Activated CD4-positive, alpha-beta T cell treated with anti-CD3 and anti-CD28 coated beads, Interleukin-2, Interleukin-6, amounts not matched to agents 100 ng/mL and 50 ng/mL, durations not matched to agents 16 hours and 8 hours (primary cell): ENCODE measurements around the gene FAM210A.

Experiments used
- DNase-seq: peaks from one replicate; pipeline ENCODE4 v3.0.0-alpha.2; 2020

The FAM210A gene

DNA sequence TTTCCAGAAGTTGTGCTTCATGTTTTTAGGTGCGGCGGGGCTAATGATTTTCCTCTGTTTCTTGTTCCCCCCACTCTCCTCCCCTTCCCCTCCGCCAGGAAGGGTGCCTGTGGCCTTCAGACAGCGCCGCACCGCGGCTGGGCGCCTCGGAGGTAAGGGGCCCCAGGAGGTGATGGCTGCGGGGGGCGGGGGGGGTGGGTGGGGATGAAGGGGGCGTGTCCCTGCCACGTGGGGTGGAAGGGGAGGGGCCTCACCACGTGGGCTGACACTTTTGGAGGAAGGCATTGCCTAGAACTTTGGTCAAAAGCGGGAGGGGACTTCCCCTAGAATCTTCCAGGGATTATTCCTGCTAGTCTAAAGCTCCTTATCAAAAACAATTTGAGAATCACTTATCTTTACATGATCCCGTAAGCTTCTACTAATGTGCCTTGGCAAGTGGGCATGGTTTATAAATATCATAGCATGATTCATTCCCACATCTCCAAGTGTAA is 83.1 kb downstream of the FAM210A start:
- DNase-seq = no peak

DNA sequence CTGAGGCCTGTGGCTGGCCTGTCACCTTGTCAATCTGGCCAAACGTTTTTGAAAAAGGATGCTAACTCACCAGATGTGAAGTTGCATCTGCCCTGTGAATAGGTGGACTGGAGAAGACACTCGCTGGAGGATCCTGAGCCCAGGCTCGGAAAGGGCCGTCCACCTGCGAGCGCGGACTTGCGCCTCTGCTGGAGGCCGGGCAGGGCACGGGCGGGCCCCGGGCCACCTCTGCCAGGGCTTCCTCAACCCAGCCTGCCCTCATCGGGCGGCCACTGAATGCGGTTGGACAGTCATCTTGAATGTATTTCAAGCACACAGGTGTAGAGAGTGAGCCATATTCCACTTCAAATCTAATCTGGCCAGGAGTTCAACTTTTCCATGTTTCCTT is 83.9 kb downstream of the FAM210A start:
- DNase-seq = no peak

DNA sequence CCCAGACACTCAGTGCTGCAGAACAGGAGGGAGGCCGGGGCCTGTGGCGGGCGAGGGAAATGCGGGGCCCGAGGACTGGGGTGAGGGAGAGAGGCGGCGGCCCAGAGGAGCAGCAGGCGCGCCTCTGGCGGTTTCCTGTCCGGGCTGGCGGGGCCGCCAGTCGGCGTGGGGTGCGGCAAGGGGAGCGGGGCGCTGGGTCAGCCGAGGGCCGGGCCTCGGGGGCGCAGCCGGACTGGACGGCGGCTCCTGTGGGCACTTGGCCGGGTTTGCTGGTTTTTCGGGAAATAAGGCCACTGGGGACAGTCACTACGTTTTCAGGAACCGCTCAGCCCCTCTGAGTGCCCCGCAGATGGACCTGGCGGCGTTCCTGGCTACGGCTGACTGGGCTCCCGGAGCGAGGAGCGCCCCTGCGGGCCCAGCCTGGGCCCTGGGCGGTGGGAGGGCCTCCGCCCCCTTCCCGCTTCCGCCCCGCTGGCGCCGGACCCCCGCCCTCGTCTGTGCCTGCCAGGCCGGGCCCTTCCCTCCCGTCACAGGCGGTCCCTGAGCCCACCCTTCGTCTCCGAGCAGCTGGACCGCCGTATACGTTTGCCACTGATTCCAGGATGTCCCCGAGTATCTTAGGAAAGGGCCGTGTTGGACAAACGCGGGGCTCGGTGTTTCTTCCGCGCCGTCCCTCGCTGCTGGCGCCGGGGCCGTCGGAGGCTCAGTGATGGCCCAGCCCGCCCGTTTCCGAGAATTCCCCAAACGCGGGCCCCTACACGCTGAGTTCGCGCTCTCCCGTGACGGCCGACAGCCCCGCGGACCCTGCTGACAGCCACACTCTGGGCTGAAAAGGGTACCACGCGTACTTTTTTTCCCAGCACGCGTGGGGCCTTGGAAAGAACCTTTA is 84.6 kb downstream of the FAM210A start:
- no peak for DNase-seq

DNA sequence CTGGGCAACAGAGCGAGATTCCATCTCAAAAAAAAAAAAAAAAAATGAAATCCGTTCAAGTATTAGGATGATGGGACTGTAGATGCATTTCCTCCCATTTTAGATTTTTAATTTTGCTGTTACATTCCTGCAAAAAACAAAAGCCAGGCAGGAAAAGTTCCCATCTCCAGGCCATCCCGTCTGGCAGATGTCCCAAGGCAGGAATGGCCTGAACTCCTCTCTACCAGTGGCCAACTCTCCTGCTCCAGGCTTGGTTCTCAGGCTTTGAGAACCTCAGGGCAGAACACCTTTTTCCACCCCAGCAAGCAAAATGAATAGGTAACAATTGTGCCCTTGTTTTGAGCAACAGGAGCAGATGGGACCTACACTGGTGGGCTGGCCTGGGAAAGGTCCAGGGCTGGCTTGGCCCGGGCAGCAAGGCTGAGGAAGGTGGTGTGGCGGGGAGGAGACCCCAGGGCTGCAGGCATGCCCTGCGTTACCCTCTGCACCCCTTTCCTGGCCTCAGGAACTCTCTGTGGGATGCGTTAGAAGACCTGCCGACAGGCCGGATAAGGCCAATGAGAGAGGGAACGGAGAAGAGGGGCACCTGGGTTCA is 86.0 kb downstream of the FAM210A start:
- DNase-seq = no peak

DNA sequence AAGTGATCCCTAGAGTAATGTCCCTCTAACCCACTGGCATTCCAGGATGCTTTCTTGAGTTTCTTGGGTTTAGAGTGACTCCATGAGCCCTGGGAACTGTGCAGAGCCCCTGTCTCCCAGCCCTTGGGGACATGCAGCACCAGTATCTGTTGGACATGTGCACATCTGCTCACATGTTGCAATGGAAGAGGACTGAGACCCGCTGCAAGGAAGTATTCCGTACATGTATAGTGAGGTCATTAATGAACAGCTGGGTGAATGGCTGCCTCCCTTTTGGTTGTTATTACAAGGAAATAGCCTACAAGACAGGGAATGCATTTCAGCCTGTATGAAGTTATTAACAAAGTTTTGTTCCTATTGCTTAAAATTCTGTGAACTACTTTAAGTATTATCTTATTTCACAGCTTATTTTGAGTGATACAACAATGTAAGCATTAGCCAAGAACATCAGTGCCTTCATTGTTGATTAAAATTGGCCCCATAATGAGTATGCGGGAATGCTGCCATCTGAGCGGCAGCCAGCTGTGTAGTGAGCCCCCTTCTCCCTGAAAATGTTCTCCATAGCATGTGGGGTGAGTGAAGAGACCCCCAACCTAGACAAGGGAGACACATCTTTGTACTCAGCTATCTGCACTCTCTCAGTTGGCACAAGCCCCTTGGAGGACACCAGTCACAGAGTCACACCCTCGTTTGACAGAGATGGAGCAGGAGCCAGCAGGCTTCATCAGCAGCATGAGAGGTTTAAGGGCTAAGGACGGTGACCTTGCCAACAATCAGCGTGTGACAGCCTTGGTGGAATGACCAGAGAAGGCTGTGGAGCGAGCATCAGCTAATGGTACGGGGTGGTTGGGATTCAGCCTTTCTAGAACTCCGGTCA is 87.4 kb downstream of the FAM210A start:
- no peak for DNase-seq

DNA sequence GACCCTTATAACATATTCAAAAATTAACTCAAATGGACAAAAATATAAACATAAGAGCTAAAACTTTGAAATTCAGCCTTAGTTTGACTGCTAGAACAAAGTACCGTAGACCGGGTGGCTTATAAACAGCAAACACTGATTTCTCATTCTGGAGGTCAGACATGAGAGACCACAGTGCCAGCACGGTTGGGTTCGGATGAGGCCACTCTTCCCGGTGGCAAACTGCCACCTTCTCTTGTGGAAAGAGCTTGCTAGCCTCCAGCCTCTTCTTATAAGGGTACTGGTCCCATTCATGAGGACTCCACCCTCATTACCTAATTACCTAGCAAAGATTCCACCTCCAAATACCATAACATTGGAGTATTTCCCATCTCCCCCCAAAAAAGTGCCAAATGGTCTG is 91.3 kb downstream of the FAM210A start:
- no peak for DNase-seq

DNA sequence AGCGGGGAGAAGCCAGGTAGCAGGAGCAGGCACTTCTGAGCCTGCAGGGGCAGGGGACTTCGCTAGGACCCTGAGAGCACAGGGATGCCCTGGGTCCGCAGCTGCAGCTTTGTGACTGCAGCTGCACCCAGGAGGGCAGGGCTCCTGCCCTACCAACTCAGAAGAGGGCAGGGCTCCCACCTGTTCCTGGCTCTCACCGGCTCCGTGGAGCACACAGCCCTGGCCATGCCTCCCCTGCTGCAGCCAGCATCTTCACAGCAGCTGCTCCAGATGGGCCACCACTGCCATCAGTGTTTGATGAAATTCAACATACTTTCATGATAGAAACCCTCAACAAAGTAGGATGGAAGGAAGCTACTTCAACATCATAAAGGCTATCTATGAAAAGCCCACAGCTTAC is 92.7 kb downstream of the FAM210A start:
- DNase-seq = no peak

DNA sequence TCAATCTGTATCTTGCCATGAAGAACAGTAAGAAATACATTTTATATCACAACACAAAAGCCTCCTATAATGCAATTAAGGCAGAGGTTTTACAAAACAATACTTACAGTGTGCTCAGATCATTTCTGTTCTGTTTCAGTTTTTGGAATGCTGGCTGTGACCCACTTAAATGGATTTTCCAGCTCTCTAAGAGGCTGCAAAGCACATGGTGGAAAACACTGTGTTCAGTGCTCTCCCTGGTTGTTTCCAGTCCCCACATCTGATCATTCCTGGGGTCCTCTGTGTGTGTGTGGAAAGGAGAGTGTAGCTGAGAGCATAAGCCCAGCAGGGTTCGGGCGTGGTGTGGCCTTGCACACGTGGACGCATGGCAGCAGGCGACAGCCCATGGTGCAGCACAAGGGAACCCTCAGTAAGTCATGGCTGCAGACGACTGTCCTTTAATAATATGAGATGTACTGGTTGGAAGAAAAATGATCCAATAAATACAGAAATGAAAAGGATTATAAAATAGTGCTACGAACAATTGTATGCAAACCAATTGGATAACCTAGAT is 95.6 kb downstream of the FAM210A start:
- no peak for DNase-seq

DNA sequence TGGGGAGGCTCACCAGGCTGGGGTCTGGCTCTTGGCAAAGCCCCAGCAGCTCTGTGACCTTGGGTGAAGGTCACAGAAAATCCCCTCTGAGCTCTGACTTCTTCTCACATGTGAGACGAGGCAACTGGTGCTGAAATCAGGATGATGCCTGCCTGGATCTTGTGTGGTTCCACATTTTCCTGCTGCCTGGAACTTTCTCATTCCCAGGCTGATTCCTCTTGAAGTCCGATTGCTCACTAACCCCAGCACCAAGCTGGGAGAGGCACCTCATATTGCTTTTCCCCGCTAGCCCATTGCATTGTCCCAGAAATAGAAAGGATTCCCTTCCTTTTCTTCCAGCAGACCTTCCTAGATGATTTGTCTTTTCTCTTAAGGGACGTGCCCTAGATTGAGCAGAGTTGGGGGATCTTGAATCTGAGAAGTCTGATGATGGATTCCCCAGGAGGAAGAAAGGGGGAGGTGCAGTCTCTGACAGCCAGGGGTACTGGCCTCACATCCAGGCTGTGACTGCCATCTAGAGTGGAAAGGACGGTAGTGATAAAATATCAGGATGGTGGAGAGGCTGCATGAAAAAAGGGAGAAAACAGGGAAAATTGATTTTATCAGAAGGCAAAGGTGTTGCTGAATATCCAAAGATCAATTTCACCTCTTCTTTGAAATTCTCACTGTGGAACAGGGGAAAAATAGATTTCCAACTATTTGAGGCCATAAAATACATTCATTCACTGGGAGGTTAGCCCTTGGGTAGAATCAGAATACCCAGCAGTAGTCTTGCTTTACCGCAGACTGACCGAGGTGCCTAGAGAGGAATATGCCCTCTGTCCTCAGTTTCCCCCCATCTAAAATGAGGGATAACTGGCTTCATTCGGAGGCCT is 96.3 kb downstream of the FAM210A start:
- DNase-seq = peak; percentile 71

DNA sequence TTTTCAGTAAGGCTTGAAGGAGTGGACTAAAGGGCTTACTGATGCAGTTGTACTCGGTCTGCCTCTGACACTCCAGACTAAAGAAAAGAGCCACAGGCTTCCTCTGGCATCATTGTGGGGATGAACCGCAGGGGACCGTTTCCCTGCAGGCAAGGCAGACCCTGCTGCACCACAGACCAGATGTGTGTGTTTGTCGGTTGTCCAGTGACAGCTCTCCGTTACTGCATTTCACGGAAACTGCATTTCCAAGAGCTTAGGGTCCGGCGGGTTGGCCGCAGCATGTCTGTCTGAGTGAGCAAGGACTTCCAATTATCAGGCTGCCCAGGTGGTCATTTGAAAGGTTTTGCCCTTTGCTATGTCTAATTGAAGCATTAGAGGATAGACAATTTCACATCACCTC is 98.1 kb downstream of the FAM210A start:
- DNase-seq = no peak

DNA sequence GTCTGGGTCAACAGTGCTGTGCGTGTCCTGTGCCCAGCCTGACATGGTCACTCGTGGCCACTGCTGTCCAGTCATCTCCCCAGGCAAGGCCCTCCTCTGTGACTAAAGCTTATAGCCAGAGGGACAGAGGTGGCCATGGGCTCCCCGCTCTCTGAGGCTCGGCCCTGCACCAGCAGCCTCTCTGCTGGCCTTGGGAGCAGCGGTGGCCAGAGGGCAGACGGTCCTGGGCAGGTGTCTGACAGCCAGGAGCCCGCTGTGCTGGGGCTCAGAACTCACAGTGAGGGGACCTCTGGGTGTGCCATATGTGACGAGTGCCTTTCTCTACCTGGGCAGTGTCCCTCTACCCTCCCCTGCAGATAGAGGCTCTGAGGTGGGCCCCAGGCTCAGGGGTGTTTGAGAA is 98.7 kb downstream of the FAM210A start:
- DNase-seq = no peak

DNA sequence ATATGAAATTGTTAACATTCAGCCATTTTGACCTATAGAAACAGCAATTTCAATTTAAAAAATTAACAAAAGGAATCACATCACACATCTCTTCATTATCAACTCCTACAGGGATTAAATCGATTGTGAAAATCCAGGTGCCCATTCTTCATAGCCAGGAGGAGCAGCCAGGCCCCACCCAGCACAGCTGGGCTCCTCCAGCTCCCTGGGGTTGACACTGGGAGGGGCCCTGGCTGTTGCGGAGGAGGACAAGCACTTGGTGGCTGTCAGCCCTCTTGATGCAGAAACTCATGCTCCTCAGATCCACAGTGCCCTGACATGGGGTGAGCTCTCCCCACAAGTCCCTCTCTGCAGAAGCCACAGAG is 99.8 kb downstream of the FAM210A start:
- no peak for DNase-seq

DNA sequence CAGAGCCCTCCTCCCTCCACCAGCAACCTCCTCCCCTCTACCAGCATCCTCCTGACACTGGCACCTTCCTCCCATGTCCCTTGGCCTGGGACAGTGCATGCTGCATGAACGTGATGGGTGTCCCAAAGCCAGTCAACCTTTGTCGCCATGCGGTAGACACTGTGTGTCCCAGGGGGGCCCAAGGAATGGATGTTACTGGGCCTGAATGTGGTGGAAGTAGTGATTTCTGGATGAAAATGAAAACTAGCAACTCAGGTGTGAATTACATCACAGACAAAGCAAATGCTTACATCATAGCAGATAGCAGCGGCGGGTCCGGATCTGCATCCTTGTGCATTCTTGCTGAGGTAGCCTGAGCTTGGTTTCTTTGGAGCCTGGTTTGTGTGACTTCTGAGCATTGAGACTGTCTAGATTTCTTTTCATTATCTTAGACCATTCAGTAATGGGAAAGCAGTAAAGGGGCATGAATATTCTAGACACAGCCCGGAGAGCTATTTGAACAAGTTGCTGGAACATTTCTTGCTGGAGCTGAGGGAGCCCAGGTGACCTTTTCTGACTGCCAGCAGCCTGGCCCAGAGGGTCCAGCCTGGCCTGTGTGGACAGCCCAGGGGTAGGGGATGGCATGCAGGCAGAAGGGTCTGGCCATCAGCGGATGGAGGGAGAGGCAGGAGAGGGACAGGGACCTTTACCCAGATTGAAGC is 100.4 kb downstream of the FAM210A start:
- no peak for DNase-seq

DNA sequence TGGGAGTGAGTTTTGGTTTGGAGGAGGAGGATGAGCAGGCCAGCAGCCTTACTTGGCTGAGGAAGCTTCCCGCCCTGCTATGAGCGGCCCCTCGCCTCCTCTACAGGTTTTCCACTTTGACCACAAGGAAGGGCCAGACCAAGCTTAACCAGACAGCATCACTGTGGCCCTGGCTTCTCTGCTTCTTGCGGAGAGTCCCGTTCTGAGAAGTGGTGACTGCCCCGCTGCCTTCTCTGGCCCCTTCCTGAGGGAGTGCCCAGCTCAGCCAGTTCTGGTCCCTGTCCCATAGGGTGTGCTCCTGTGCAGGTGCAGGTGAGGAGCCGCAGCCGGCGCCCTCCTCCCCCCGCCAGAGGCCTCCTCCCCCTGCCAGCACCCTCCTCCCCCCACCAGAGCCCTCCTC is 101.0 kb downstream of the FAM210A start:
- DNase-seq = no peak

DNA sequence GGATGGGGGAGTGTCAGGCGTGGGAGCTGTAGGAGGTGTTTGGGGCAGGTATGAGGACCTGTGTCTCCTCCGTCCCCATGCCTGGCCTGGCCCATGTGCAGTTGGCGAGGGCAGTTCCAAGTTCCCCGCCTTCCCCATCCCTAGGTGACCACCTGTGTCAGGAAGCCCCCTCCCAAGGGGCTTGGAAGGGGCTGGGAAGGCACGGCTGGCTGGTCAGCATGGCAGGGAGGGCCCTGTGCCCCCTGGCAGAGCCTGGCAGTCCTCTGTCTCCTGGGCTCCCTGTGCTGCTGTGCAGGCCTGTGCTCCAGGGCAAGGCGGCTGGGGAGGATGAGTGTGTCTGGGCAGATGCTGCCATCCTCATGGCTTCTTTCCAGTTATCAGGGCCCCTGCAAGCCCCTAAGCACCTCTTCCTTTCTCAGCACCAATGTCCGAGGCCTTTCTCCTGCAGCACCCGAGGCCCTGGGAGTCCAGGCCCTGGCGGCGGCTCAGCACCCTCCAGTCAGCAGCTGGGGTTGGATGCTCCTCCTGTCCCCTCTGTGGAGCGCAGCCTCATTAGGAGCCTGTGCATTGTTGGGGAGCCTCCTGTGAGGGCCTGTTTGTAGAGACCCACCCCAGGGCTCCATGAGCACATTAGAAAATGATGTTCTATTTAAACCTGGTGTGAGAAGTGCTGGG is 101.7 kb downstream of the FAM210A start:
- no peak for DNase-seq

DNA sequence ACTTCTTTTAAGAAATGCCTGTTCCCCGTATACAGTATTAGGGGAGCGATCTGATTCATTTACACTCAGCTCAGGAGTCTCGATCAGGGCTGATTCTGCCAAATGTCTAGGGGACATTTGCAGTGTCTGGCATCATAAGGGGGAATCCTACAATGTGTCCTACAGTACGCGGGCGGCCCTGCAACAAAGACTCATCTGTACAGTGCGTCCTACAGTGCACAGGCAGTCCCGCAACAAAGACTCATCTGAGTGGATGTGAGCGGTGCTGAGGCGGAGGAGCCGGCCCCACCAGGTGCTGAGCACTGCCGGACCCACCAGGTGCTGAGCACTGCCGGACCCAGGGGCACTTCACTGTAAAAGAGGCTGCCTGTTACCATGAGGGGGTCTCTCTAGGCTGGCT is 102.5 kb downstream of the FAM210A start:
- no peak for DNase-seq

DNA sequence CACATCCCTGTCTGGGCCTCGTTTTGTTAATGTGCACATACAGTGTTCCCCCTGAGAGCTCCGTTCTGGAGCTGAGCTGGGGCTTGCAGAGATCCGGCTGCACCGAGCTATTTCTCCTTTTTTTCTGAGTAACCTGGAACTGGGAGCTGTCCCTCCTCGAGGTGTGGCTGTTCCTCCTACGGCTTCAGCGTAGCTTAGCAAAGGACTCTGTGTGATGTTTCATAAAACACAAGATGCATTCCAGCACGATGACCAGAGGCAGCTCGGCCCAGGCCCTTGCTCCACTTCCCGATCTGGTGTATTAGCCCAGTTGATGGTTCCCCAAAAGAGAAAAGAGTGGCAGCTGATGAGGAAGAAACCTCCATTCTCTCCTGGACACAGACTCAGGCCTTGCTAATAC is 103.0 kb downstream of the FAM210A start:
- DNase-seq = no peak

DNA sequence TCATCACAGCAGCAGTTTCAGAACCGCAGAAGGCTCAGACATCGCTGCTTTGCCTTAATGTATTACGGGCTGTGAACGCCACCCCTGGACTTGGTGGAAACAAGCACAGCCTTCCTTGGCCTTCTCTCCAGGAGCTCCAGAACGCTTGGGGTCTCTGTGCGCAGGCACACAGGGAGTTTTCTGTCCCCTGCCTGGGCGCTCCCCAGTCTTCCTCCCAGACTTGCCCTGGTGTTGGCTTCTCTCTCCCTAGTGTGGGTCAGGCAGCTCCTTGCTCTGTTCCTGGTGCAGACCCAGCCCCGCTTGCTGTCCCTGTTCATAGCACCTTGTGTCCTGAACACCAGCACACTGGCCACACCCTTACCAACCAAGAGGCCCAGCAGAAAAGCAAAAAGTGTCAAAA is 103.6 kb downstream of the FAM210A start:
- no peak for DNase-seq

DNA sequence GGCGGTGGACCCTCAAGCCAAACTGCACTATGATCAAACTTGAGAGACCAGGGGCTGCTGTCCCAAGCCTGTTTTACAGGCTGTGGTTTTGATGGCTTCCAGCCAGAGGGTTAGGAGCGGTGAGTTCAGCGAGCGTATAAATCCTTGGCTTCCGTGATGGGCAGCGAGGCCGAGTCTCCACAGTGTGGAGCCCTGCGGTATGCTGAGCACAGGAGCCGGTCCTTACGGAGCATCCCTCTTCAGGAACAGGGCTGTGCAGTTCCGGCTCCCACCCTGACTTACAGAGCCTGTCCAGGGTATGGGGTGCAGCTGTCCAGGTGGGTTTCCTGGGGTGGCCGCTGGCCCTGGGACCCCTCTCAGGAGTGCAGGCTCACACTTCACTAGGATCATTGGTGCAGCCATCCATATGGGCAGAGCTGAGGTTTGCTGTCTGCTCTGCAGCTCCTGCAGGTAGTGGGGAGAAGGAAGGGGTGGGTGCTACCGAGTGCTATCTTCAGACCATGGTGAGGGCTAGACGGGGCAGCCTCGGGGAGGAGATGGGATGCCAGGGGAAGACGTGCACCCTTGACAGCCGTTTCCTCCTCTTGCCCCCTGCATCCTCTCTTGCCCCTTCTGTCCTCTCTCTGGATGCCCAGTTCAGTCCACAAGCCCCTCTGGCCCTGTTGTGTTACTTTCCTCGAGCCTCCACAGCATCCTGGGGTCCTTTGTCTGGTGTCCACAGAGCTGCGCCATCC is 104.3 kb downstream of the FAM210A start:
- no peak for DNase-seq

DNA sequence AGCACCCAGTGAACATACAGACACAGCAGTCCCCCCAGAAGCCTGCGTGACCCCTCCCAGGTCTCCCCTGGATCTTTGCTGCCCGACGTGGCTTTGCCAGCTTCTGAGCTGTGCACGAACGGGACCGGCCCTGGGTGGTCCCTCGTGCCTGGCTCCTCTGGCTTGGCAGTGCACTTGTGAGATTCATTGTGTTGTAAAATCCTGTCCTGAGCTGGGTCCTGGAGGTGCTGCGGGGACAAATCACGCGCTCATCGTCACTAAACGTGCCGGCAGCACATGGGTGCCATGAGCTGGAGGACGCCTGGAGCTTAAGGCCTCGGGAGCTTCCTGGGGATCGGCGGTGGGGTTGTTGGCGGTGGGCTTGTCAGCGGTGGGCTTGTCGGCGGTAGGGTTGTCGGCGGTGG is 104.9 kb downstream of the FAM210A start:
- DNase-seq = no peak
